H1 (cell line): ENCODE measurements around the gene NOS1AP. TPM values are rescaled to one million over a fixed set of nuclear protein-coding genes. Genes with fewer than 3 reads are reported as not detected.

Experiments
- EP300 ChIP-seq, 2 experiments: IDR thresholded peaks; 1 replicate in 1 of 2; 2 replicates in 1 of 2; pipeline ENCODE4 v1.6.1; 2011 to 2012; ENCODE audit warnings: low read depth in 2 of 2, low read length in 2 of 2, mild to moderate bottlenecking in 2 of 2, borderline replicate concordance in 1 of 2, inconsistent platforms in 1 of 2, moderate library complexity in 1 of 2
- HDAC2 ChIP-seq, 2 experiments: fragments of 300-600 bp in 1 of 2; sonication (generic) in 1 of 2; IDR thresholded peaks; 2 replicates each; pipeline ENCODE4 v1.6.1; 2011 to 2012; ENCODE audit warnings: low read depth in 2 of 2, low read length in 2 of 2, mild to moderate bottlenecking in 2 of 2, moderate library complexity in 2 of 2, borderline replicate concordance in 1 of 2, inconsistent platforms in 1 of 2
- TEAD4 ChIP-seq: IDR thresholded peaks from 2 replicates; pipeline ENCODE4 v1.6.1; 2012; ENCODE audit warnings: low read depth, low read length, inconsistent platforms, mixed read lengths
- polyA plus RNA-seq, 7 experiments: library from polyadenylated mRNA; depleted of rRNA in 3 of 7; stranded (reverse) in 5 of 7; unstranded in 2 of 7; fragments of >200 nt in 5 of 7; fragments of 200-250 nt in 2 of 7; gene quantifications; 1 replicate in 5 of 7; 2 replicates in 1 of 7; 4 replicates in 1 of 7; pipeline versions ENCODE4 v1.2.1 to v1.2.3, GENCODE V29; 2011 to 2013; ENCODE audit warnings: missing spikeins in 2 of 7, mixed read lengths in 2 of 7
- total RNA-seq: library from RNA; stranded (reverse); fragmentation: NEBNext Ultra II Directional; extraction: Animal tissue kit (Norgen Biotek cat#: 25700); gene quantifications from 2 replicates; pipeline ENCODE4 v1.2.1, GENCODE V29; 2021
- TF ChIP-seq, protein P1 (sequence below): IDR thresholded peaks from 2 replicates; pipeline ENCODE4 v1.6.1; 2012; ENCODE audit warnings: inconsistent platforms

The NOS1AP gene
- total and polyA plus RNA-seq, 2 of the 8 experiments (the other 6 are each of a cell fraction or from before 2014, with no cell fraction given), result 2.4 to 12.1 TPM

DNA sequence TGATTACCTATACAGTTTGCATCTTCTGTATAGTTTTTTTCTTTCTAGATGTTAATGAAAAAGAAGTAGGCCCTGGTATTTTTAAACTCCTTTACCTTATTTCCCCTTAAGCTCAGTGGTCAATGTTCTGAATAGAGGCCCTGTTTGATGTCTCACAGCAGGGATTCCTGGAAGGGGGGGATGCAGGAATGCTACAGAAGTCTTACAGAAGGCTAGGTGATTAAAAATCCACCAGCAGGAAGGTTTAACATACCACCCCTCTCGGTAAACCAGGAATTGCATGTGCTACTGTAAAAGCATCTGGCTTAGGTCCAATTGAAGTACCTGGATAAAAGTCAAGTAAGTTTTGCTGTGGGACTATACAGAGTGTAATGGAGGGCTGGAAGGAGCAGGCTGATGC, 78.3 kb downstream of the NOS1AP start (continued):
- TF ChIP-seq HDAC2 (IDR thresholded peaks at IDR 0.05; ENCODE audit: borderline replicate concordance in 1 of 2, low read depth in 2 of 2, low read length in 2 of 2) (peak in 1 of 2 experiments; percentile 76; a peak in 1 of 4 replicates), TEAD4 (peak; percentile 91), EP300 (IDR thresholded peaks at IDR 0.05; ENCODE audit: borderline replicate concordance in 1 of 2, low read depth in 2 of 2, low read length in 2 of 2) (0 out of 3 replicates have a peak, but pooled peaks of 1 of the 2 experiments have one; percentile 20)
- TF ChIP-seq, protein P1, sequence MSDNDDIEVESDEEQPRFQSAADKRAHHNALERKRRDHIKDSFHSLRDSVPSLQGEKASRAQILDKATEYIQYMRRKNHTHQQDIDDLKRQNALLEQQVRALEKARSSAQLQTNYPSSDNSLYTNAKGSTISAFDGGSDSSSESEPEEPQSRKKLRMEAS, result peak; percentile 40; the same call in 1 of the 2 replicates
